Measurements from ENCODE around the gene SHCBP1L. TPM values are rescaled to one million over a fixed set of nuclear protein-coding genes. Genes with fewer than 3 reads are reported as not detected.

Gene SHCBP1L
- total RNA-seq, 1 experiment from 2014 or later, result not detected

DNA sequence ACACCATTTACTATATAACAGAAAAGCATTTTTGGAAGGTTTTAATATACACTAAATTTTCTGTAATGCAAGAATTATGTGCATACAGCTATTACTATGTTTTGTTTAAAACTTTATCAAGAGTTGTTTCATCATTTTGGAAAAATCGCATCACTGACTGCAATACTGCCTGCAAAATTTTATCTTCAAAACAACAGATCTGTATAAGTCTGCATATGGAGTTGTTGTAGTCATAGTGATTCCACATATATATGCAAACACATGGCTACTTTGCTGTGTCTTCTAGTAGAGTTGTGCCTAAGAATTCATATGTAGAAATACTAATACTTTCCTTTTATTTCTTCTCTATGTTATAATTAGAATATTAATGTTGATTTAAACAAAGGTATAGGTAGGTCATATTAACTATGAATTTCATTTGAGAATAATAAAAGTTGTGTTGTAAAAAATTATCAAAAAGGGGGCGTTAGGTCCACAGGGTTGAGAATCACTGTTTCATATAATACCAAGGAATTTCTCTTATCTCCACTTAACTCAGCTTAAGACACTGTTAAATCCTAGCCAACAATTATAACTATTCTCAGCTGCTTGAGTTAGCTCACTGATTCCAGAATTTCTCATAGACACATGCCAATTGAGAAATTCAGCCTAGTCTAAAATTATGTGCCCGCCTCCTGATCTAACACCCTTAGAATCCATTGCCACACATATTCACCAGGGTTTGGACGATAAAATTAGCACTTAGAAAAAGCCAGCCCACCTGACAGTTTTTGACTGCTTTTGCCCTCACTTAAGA, 47.4 kb upstream of the SHCBP1L start:
- Histone ChIP-seq H3K14ac (ENCODE audit: insufficient read depth, low read length) (no peak overlapping the region), H2BK12ac (ENCODE audit: insufficient read length, low read depth, low read length) (no peak overlapping the region), H3K9ac (ENCODE audit: extremely low read depth, insufficient read length, low read length) (no peak overlapping the region), H2BK15ac (ENCODE audit: low read depth, low read length) (no peak overlapping the region), H3K27ac (ENCODE audit: insufficient read length, low read depth, low read length) (no peak overlapping the region), H3K9me3 (ENCODE audit: control insufficient read depth, low read depth, low read length) (no peaks in the 10 kb centered on the region), H4K5ac (ENCODE audit: insufficient read length, low read depth, low read length) (no peak overlapping the region), H3K79me1 (ENCODE audit: insufficient read depth, low read depth, low read length, poor library complexity, severe bottlenecking) (no peaks in the 10 kb centered on the region), H4K20me1 (ENCODE audit: control insufficient read depth, insufficient read depth, insufficient read length) (no peaks in the 10 kb centered on the region), H3K79me2 (ENCODE audit: insufficient read depth, low read length) (no peaks in the 10 kb centered on the region), H3K4me1 (ENCODE audit: insufficient read depth, low read length) (no peaks in the 10 kb centered on the region), H3K27me3 (ENCODE audit: insufficient read depth, low read length) (no peaks in the 10 kb centered on the region), H2BK120ac (ENCODE audit: low read depth, low read length, poor library complexity, severe bottlenecking) (no peak overlapping the region), H2BK5ac (ENCODE audit: insufficient read length, low read length) (no peak overlapping the region), H4K91ac (ENCODE audit: insufficient read length, low read depth, low read length) (no peak overlapping the region), H3K18ac (ENCODE audit: insufficient read length, low read depth, low read length) (no peak overlapping the region), H3K56ac (ENCODE audit: insufficient read length, low read depth, low read length) (no peak overlapping the region), H4K8ac (replicated peaks; ENCODE audit: insufficient read length, low read depth, low read length) (no peak overlapping the region), H3K4ac (ENCODE audit: low read depth, low read length) (no peak overlapping the region), H2AFZ (ENCODE audit: low read length) (no peak overlapping the region), H2BK20ac (ENCODE audit: low read depth, low read length, poor library complexity, severe bottlenecking) (no peak overlapping the region), H3K23me2 (ENCODE audit: insufficient read length, low read depth, low read length, poor library complexity, severe bottlenecking) (no peaks in the 10 kb centered on the region), H2AK5ac (ENCODE audit: insufficient read length, low read length) (no peak overlapping the region), H3K4me2 (ENCODE audit: insufficient read depth, insufficient read length, low read length) (no peak overlapping the region), H3T11ph (ENCODE audit: low read length) (no peak overlapping the region), H3K23ac (ENCODE audit: insufficient read length, low read depth, low read length) (no peak overlapping the region)
- WGBS (ENCODE audit: extremely low coverage, insufficient read length, low lambda C conversion rate), result no CpG with 5 or more reads among the region's 4 CpGs
- Mint-ChIP-seq H3K36me3 (ENCODE audit: insufficient read depth in 1 of 3, low read depth in 3 of 3) (no peaks in the 10 kb centered on the region), H3K4me3 (no peak overlapping the region), H3K9me3 (no peaks in the 10 kb centered on the region), H3K4me1 (no peaks in the 10 kb centered on the region), H3K27ac (no peak overlapping the region), H3K27me3 (ENCODE audit: low read depth) (no peaks in the 10 kb centered on the region)
- TF ChIP-seq, protein P1, sequence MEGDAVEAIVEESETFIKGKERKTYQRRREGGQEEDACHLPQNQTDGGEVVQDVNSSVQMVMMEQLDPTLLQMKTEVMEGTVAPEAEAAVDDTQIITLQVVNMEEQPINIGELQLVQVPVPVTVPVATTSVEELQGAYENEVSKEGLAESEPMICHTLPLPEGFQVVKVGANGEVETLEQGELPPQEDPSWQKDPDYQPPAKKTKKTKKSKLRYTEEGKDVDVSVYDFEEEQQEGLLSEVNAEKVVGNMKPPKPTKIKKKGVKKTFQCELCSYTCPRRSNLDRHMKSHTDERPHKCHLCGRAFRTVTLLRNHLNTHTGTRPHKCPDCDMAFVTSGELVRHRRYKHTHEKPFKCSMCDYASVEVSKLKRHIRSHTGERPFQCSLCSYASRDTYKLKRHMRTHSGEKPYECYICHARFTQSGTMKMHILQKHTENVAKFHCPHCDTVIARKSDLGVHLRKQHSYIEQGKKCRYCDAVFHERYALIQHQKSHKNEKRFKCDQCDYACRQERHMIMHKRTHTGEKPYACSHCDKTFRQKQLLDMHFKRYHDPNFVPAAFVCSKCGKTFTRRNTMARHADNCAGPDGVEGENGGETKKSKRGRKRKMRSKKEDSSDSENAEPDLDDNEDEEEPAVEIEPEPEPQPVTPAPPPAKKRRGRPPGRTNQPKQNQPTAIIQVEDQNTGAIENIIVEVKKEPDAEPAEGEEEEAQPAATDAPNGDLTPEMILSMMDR (conservative IDR thresholded peaks at IDR 0.05), result no peak
- no peak for DNase-seq
